ENCODE measurements around the gene BFSP2. TPM values are rescaled to one million over a fixed set of nuclear protein-coding genes. Genes with fewer than 3 reads are reported as not detected.

BFSP2 gene
- total RNA-seq, 1 donor from 2014 or later: not detected

DNA sequence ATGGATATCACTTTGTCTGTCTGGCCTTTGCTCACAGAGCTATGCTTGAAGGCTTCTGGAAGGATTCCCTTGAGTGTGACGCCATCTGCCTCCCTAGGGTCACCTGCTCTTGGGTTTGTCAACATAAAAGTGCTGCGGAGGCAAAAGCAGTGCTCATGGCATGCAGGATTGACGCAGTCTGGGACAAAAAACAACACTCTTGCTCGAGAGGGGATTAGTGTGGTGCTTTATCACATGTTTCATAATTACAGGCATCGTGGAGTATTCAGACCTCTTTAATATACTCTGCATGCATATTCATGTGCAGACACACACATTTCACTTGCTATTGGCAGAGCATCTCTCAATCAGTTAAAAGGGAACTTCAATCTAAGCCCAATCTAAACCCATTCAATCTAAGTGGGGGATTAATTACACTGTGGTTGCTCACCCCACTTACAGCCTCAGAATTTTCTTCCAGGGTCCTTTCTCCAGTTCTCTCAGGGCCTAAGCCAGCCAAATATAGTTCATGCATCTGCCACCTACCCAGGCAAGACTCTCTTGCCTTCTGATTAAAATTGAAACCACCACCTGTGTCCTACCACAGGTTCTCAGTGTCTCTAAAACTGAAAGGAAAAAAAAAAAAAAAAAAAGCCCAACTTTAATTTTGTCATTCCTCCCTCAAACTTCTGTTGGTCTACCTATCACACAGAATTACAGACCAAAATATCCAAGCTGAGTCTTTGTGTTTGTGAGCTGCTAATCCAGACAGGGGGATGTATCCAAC lies 75.6 kb downstream of the BFSP2 start:
- Mint-ChIP-seq H3K27ac (ENCODE audit: unreplicated experiment) (peak overlapping the region; percentile 90), H3K4me1 (ENCODE audit: low read depth, unreplicated experiment) (peaks cover 51% of the 10 kb centered on the region), H3K27me3 (ENCODE audit: unreplicated experiment) (no peaks in the 10 kb centered on the region)

DNA sequence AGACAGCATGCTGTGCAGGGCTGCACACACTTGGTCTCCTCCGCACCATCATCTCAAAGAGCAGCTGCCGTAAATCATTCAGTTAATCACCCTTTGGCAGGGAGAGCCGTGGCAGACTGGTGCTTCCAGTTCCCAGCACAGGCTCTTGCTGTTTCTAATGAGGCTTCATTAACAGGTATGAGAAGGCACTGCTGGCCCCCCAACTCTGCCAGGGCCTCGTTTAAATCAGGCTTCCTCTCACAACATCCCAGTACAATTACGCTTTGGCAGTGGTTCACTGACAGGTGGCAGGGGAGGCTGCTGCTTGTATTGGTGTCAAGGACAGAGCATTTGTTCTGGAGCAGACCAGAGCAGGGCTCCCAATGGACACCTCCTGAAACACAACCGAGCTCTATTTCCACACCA lies 77.1 kb downstream of the BFSP2 start:
- TF ChIP-seq, protein P1, sequence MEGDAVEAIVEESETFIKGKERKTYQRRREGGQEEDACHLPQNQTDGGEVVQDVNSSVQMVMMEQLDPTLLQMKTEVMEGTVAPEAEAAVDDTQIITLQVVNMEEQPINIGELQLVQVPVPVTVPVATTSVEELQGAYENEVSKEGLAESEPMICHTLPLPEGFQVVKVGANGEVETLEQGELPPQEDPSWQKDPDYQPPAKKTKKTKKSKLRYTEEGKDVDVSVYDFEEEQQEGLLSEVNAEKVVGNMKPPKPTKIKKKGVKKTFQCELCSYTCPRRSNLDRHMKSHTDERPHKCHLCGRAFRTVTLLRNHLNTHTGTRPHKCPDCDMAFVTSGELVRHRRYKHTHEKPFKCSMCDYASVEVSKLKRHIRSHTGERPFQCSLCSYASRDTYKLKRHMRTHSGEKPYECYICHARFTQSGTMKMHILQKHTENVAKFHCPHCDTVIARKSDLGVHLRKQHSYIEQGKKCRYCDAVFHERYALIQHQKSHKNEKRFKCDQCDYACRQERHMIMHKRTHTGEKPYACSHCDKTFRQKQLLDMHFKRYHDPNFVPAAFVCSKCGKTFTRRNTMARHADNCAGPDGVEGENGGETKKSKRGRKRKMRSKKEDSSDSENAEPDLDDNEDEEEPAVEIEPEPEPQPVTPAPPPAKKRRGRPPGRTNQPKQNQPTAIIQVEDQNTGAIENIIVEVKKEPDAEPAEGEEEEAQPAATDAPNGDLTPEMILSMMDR (IDR thresholded peaks at IDR 0.05; ENCODE audit: partially characterized antibody, unreplicated experiment): no peak
- no peak for DNase-seq
- Mint-ChIP-seq H3K9me3 (ENCODE audit: unreplicated experiment) (peaks cover 5% of the 10 kb centered on the region), H3K36me3 (ENCODE audit: unreplicated experiment) (no peaks in the 10 kb centered on the region), H3K27ac (ENCODE audit: unreplicated experiment) (no peak overlapping the region), H3K4me3 (ENCODE audit: unreplicated experiment) (no peak overlapping the region), H3K27me3 (ENCODE audit: unreplicated experiment) (no peaks in the 10 kb centered on the region), H3K4me1 (ENCODE audit: low read depth, unreplicated experiment) (peaks cover 42% of the 10 kb centered on the region)

More for the DNA sequence above, 75.6 kb downstream of the BFSP2 start:
- Mint-ChIP-seq H3K9me3 (ENCODE audit: unreplicated experiment) (peaks cover 8% of the 10 kb centered on the region), H3K4me3 (ENCODE audit: unreplicated experiment) (peak overlapping the region; percentile 47), H3K36me3 (ENCODE audit: unreplicated experiment) (no peaks in the 10 kb centered on the region)
- no peak for DNase-seq
- TF ChIP-seq, protein P1 (IDR thresholded peaks at IDR 0.05; ENCODE audit: partially characterized antibody, unreplicated experiment): no peak

DNA sequence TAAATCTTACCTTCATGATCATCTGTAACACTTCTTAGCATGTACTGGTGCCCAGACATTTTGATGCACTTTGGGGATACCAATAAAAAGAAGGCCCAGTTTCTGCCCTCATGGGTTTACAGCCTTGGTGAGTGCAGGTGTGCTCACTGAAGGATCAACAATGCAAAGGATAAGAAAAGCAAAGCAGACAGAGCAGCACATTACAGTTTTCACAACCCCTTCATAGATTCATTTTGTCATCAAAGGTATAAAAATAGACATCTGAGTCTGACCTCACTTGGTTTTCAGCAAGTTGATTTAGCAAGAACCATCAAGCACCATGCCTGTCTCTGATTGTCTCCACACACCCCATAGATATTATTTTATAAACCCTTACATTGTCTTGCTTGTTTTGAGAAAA lies 77.6 kb downstream of the BFSP2 start:
- no peaks in the 10 kb centered on the region for H3K36me3 Mint-ChIP-seq (ENCODE audit: unreplicated experiment)
- H3K4me1 Mint-ChIP-seq (ENCODE audit: low read depth, unreplicated experiment): peaks cover 39% of the 10 kb centered on the region
- TF ChIP-seq, protein P1 (IDR thresholded peaks at IDR 0.05; ENCODE audit: partially characterized antibody, unreplicated experiment): no peak
- H3K4me3 Mint-ChIP-seq (ENCODE audit: unreplicated experiment): no peak overlapping the region
- no peaks in the 10 kb centered on the region for H3K27me3 Mint-ChIP-seq (ENCODE audit: unreplicated experiment)
- H3K9me3 Mint-ChIP-seq (ENCODE audit: unreplicated experiment): peaks cover 3% of the 10 kb centered on the region
- no peak overlapping the region for H3K27ac Mint-ChIP-seq (ENCODE audit: unreplicated experiment)
- no peak for DNase-seq

DNA sequence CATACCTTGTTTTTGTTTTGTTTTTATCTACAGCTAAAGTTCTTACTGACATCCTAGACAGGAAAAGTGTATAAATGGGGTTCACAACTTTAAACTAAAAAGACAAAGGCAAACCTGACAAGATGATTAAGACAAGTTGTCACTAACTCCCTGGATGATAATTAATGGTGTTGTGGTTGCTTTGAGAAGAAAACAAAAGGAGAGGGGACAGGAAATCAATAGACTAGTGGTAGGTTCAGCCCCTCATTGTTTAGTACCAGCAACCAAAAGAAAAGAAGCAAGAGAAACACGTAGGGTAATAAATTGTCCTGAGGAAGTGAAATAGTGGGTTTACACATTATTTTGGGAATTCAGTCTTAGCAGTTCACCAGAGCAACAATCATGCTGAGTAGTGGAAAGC lies 78.8 kb downstream of the BFSP2 start:
- TF ChIP-seq, protein P1 (IDR thresholded peaks at IDR 0.05; ENCODE audit: partially characterized antibody, unreplicated experiment): no peak
- no peak for DNase-seq
- Mint-ChIP-seq H3K4me3 (ENCODE audit: unreplicated experiment) (no peak overlapping the region), H3K36me3 (ENCODE audit: unreplicated experiment) (no peaks in the 10 kb centered on the region), H3K27ac (ENCODE audit: unreplicated experiment) (no peak overlapping the region), H3K27me3 (ENCODE audit: unreplicated experiment) (no peaks in the 10 kb centered on the region), H3K4me1 (ENCODE audit: low read depth, unreplicated experiment) (peaks cover 34% of the 10 kb centered on the region), H3K9me3 (ENCODE audit: unreplicated experiment) (no peaks in the 10 kb centered on the region)

DNA sequence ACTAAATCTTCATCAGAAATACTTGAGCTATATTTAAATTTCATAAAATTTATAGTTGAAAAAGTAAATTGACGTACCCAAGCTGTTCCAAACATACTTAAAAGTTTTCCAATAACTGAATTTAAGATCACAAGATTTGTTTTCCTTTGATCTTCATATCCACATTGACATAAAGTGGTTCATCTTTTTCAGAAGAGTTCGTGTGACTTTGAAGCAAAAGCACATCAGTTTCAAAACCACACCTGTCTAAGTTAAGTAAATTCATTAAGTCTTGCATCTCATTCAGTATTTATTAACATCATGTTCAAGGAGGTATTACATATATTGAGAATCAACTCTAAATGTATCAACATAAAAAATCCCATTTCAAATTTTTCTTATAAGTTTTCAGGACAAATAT lies 79.5 kb downstream of the BFSP2 start:
- TF ChIP-seq, protein P1 (IDR thresholded peaks at IDR 0.05; ENCODE audit: partially characterized antibody, unreplicated experiment): no peak
- H3K27ac Mint-ChIP-seq (ENCODE audit: unreplicated experiment): no peak overlapping the region
- peaks cover 27% of the 10 kb centered on the region for H3K4me1 Mint-ChIP-seq (ENCODE audit: low read depth, unreplicated experiment)
- no peak for DNase-seq
- no peaks in the 10 kb centered on the region for H3K27me3 Mint-ChIP-seq (ENCODE audit: unreplicated experiment)
- H3K9me3 Mint-ChIP-seq (ENCODE audit: unreplicated experiment): no peaks in the 10 kb centered on the region
- H3K36me3 Mint-ChIP-seq (ENCODE audit: unreplicated experiment): no peaks in the 10 kb centered on the region
- H3K4me3 Mint-ChIP-seq (ENCODE audit: unreplicated experiment): no peak overlapping the region

Measured in glutamatergic neuron (in vitro differentiated cells).